Nephron (organoid): ENCODE data around the gene WNT5B.

Experiments
- H3K27ac Mint-ChIP-seq, 3 experiments: 2 replicates each; pipeline ENCODE4 v1.8.0; 2020; ENCODE audit warnings: mixed read lengths in 3 of 3, mild to moderate bottlenecking in 2 of 3, moderate library complexity in 1 of 3
- H3K27me3 Mint-ChIP-seq: 2 replicates; pipeline ENCODE4 v1.8.0; 2021; ENCODE audit warnings: low read depth, mild to moderate bottlenecking, moderate library complexity, mixed read lengths
- H3K36me3 Mint-ChIP-seq: 2 replicates; pipeline ENCODE4 v1.8.0; 2020; ENCODE audit warnings: low read depth, mixed read lengths
- H3K4me1 Mint-ChIP-seq: 2 replicates; pipeline ENCODE4 v1.8.0; 2020; ENCODE audit warnings: mixed read lengths
- H3K4me3 Mint-ChIP-seq, 3 experiments: 2 replicates each; pipeline ENCODE4 v1.8.0; 2020; ENCODE audit warnings: mild to moderate bottlenecking in 3 of 3, mixed read lengths in 3 of 3, moderate library complexity in 2 of 3
- H3K9me3 Mint-ChIP-seq: 2 replicates; pipeline ENCODE4 v1.8.0; 2020; ENCODE audit warnings: mixed read lengths
- CTCF ChIP-seq, 3 experiments: fragments of 200-600 bp; sonication (generic); IDR thresholded peaks; one replicate each; pipeline ENCODE4 v1.5.0; 2021; ENCODE audit warnings: antibody characterized with exemption in 3 of 3; ENCODE audit not compliant: unreplicated experiment in 3 of 3

WNT5B gene

DNA sequence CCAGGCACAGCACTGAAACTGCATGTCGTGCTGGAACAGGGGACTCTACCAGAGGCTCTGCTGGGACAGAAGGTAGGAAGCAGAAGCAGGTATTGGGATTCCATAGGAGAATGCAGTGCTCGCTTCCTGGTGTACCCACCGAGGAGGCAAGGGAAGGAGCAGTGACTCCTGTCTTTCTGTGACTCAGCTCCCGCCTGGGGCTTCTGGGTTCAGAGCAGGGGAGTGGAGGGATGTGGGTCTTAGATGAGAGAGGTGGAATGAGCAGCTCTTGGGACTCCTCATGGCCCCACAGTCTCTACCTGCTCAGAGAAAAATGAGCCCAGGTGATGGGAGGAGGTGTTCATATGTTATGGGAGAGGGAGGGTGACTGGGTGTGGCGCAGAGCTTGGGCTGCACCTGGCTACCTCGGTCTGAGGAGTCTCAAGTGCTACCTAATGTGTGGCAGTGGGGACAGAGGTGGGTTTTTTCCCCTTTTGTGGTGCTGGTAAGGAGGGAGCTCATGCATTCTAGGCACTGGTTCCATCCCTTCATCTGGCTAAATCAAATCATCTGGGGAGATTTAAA lies 26.3 kb downstream of the WNT5B start:
- H3K4me1 Mint-ChIP-seq: peaks cover 9% of the 10 kb centered on the region
- H3K9me3 Mint-ChIP-seq: no peaks in the 10 kb centered on the region
- no peak overlapping the region for H3K4me3 Mint-ChIP-seq
- H3K27ac Mint-ChIP-seq: no peak overlapping the region
- TF ChIP-seq CTCF (IDR thresholded peaks at IDR 0.05; ENCODE audit: unreplicated experiment in 3 of 3): no peak
- H3K27me3 Mint-ChIP-seq: peaks cover 22% of the 10 kb centered on the region
- H3K36me3 Mint-ChIP-seq: no peaks in the 10 kb centered on the region

DNA sequence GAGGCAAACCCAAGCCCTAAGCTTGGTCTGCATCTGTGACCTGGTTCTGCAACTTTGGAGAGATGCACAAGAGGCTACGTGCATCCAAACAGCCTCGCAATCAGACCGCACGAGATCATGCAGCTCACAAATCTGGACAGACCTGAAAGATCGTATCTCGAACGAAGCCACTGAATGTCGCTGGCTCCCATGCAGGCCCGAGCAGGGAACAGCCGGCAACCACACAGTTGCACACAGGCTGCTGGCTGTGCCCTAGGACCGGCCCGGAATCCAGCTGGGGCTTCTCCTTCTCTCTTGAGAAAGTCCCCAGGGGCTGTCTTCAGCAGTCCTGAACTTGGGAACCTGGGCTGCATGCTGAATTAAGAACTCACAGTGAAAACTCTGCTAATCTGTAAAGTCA lies 27.9 kb downstream of the WNT5B start:
- no peaks in the 10 kb centered on the region for H3K36me3 Mint-ChIP-seq
- peaks cover 22% of the 10 kb centered on the region for H3K27me3 Mint-ChIP-seq
- H3K27ac Mint-ChIP-seq: no peak overlapping the region
- TF ChIP-seq CTCF (IDR thresholded peaks at IDR 0.05; ENCODE audit: unreplicated experiment in 3 of 3): no peak
- no peak overlapping the region for H3K4me3 Mint-ChIP-seq
- H3K4me1 Mint-ChIP-seq: peaks cover 6% of the 10 kb centered on the region
- no peaks in the 10 kb centered on the region for H3K9me3 Mint-ChIP-seq

- no peak for TF ChIP-seq CTCF (IDR thresholded peaks at IDR 0.05; ENCODE audit: unreplicated experiment in 3 of 3)
- Mint-ChIP-seq H3K4me1 (peaks cover 6% of the 10 kb centered on the region), H3K27ac (no peak overlapping the region), H3K36me3 (no peaks in the 10 kb centered on the region), H3K27me3 (peaks cover 17% of the 10 kb centered on the region), H3K4me3 (no peak overlapping the region), H3K9me3 (no peaks in the 10 kb centered on the region)
These were observed 28.7 kb downstream of the WNT5B start for GRCh38 chr12:1657688-1658087.

DNA sequence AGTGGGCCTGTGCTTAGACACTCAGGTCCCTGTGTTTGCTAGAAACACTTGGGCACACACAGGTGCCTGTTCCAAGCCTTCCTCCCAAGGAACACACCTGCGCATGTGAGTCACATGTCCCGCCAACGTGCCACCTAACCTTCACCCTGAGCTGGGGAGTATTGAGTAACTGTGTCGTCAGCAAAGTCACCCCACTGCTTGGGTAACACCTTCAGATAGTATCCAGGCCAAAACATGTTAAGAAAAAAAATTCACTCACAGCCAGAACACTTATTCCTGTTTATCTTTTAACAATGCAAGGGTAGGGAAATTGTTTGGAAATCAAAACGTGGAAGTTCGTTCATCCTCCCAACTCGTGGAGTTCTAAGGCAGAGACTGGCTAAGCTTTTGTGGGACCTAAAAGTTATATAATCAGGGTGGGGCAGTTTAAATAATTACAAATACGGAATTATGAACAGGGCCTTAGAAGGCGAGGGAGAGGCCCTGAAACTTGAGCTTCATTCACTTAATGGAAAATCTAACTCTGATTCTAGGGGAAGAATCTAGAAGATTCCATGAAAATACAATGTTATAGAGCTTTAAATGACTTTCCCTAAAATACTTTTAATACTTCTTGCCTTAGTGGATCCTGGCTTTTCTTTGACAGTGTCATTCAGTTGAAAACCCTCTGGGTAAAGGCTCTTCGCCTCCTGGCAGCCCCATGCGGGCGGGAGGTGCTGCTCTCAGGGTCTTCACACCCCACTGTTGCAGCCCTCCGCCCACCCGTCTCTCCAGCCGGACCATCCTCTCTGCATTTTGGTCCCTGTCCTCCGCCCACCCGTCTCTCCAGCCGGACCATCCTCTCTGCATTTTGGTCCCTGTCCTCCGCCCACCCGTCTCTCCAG lies 31.5 kb downstream of the WNT5B start:
- no peaks in the 10 kb centered on the region for H3K36me3 Mint-ChIP-seq
- no peak for TF ChIP-seq CTCF (IDR thresholded peaks at IDR 0.05; ENCODE audit: unreplicated experiment in 3 of 3)
- H3K4me3 Mint-ChIP-seq: peak overlapping the region; percentile 65 to 76 (median 72)
- H3K4me1 Mint-ChIP-seq: peaks cover 10% of the 10 kb centered on the region
- peak overlapping the region in 2 of 3 experiments; percentile 60 to 63 for H3K27ac Mint-ChIP-seq
- peaks cover 19% of the 10 kb centered on the region for H3K27me3 Mint-ChIP-seq
- no peaks in the 10 kb centered on the region for H3K9me3 Mint-ChIP-seq

DNA sequence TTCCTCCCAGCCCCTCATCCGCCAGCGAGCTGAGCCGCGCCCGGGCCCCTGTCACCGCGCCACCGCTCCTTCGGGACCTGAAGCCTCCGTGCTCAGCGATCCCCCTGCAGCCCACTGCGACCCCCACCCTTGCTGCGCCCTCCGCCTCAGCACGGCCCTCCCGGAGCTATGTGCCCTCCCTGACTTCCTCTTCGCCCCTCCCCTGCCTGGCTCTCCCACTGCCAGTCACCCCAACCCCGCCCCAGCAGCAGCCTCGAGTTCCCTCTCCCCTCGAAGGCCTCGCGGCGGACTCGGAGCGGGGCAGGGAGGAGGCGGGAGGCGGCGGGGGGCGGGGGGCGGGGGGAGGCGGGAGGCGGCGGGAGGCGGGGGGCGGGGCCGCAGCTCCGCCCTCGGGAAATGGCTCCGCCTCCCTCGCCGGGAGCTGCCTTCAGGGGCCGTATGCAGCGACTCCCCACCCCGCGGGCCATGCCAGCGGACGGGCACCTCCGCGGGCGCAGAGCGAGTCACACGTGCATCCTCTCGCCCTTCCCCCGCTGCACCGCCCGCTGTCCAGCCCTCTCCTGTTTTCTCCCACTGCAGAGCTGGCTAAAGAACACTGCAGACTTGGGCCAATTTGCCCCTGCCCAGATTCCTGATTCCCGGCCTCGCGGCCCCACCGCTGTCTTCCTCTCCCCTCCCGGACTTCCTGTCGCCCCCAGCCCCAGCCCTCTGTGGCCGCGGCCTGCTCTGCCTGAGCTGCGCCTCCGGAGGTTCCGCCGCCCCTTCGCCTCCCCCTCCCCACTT lies 32.7 kb downstream of the WNT5B start:
- Mint-ChIP-seq H3K36me3 (no peaks in the 10 kb centered on the region), H3K9me3 (no peaks in the 10 kb centered on the region), H3K27me3 (peaks cover 17% of the 10 kb centered on the region), H3K27ac (peak overlapping the region in 2 of 3 experiments; percentile 65 to 71), H3K4me1 (peaks cover 10% of the 10 kb centered on the region), H3K4me3 (peak overlapping the region; percentile 82 to 86 (median 85))
- TF ChIP-seq CTCF (IDR thresholded peaks at IDR 0.05; ENCODE audit: unreplicated experiment in 3 of 3): no peak
